ENCODE data around the gene AATK.

AATK gene

DNA sequence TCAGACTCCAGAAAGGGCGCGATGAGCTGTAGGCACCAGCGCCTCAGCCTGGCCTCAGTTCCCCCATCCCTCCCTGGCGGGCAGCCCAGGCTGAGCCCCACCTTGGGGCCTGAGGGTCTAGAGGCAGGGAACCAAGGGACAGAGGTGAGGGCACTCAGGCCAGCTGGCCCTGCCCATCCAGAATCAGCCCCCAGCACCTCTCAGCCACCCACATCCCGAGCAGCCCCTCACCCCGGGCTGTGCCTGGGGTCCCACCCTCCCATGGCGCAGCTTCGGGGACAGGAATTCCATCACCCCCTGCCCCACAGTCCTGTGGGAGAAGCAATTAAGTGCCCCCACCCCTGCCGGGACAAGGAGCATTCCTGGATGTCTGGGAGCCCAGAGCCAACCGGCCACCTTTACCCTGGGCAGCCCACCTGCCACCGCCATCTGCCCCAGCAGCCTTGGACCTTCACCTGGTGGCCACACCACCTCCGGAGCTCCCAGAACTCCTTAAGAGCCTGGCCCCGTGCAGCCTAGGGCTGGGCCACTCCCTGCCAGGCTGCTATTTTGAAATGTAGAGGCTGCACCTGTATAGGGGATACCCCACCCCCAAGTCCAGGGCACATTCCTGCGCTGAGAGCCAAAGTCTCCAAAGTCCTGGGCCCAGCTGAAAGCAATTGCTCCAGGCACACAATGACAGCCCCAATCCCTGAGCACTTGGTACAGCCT, 34.4 kb downstream of the AATK start:
- in situ Hi-C loops (cut with HindIII; ENCODE audit: low sequenced_read_pairs): loop anchor here (5.0 kb wide), 1 partner anchor 76 kb away; no protein-coding TSS in a partner anchor

- in situ Hi-C loops (cut with HindIII; ENCODE audit: low sequenced_read_pairs): loop anchor here (5.0 kb wide), 1 partner anchor 77 kb away; no protein-coding TSS in a partner anchor
Measured at GRCh38 chr17:81130385-81131361, 35.3 kb downstream of the AATK start.

GRCh38 chr17:81129711-81130367, 36.2 kb downstream of the AATK start:
- in situ Hi-C loops (cut with HindIII; ENCODE audit: low sequenced_read_pairs): loop anchor here (5.0 kb wide), 1 partner anchor 77 kb away; no protein-coding TSS in a partner anchor

DNA sequence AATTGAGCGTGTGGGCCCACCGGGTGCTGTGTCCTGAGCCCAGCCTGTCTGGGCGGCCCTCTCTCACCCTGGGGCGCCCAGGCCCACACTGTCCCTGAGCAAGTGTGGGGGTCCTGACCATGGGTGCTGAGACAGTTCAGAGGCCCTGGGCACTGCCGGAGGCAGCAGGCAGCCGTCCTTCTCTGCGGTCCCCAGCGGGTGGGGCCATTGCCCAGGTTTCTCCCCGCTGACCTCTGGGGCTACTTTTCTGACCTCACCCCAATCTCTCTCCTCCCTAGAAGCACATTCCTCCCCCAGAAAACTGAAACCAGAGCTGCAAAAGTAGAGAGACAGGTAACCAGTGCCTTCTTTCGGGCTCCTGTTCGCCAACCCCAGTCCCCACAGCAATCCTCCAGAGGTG, 36.7 kb downstream of the AATK start:
- in situ Hi-C loops (cut with HindIII; ENCODE audit: low sequenced_read_pairs): no loop called here

- in situ Hi-C loops (cut with HindIII; ENCODE audit: low sequenced_read_pairs): no loop called here
Measured at GRCh38 chr17:81128774-81129173, 37.2 kb downstream of the AATK start.

DNA sequence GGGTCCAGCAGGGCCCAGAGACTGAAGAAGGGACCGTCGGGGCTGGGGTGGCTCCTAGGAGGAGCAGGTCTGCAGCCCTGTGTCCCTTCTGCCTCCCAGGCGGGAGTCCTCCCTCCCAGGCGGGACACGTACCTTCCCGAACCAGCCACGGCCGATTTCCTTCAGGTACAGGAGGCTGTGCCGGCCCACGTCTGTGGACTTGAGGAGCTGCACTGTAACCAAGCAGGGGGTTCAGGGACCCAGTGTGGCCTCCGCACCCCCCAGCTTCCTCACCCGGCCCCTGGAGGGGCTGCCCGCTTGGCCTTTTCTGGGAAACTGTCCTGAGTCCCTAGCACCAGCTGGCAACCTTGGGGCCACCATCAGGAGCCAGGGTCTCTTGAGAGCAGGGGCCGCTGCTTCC, 37.7 kb downstream of the AATK start:
- in situ Hi-C loops (cut with HindIII; ENCODE audit: low sequenced_read_pairs): no loop called here

DNA sequence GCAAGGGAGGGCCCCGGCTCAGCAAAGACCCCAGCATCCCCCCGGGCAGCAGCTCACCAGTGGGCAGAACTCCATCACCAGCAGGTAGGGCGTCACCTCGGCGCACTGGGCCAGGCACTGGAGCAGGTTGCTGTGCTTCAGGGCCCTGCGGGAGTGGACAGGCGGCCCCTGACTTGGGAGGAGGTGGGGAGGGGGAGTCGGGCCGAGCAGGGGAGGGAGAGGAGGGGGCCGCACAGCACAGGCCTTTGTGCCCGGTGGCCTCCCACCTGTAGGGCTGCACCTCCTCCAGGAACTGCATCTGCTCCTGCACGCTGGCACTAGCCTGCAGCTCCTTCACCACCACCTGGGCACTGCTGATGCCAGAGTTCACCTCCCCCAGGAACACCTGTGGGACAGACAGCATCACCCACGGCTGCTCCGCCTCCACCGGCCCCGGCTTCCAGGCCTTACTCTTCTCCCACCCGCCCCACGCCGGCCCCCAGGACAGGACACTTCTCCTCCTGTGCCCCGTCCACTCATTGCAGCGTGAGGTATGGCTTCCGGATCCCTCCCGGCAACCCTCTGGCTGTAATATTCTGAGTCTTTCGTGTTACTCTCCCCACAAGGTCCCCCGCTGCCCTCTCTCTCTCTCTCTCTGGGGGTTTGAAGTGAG, 38.4 kb downstream of the AATK start:
- in situ Hi-C loops (cut with HindIII; ENCODE audit: low sequenced_read_pairs): no loop called here

DNA sequence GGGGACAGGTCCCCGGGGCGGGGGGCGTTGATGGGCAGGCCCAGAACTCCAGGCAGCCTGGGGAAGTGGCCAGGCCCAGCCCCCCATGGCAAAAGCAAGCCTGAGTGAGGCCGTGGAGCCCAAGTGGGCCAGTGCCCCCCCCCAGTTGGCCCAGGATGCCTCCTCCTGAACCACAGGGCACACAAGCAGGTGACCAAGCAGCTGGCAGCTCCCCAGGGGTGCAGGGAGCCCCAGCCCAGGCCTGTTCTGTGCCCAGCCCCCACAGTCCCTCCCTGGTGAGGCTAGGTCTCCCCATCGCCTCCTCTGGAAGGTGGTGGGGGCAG, 38.9 kb downstream of the AATK start:
- in situ Hi-C loops (cut with HindIII; ENCODE audit: low sequenced_read_pairs): no loop called here

DNA sequence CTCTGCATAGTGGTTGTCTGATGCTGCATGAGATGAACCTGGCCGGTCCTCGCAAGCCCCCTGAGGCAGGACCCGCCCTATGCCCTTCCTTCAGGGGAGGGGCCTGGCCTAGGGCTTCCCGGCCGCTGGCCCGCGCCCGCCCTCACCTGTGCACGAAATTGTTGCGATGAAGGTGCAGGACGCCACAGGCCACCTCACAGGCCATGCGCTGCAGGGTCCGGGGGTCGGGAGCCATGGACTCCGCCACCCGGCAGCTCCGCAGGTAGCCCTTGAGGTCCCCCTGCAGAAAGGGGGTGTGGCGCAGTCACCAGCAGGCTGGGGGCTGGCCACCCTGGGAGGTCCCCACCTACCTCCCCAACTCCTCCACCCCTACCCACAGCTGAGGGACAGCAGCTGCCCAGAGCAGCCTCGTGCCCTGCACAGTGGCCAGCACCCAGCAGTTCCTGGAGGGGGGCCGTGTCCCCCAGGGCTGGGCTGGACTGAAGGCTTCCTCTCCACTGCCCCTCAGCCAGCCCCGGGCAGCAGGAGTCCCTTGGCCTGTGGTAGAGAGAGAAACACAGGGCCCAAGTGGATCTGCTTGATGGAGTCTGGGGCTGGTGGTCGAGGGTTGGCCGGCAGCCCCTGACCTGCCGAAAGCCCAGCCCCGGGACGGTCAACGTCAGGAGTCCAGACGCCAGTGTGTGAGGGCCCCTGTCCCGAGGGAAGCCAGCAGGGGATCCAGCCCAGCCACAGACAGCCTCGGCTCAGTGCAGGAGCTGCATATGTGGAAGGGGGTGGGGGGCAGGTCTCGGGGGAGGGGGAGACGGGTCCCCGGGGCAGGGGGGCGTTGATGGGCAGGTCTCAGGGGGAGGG, 39.5 kb downstream of the AATK start:
- in situ Hi-C loops (cut with HindIII; ENCODE audit: low sequenced_read_pairs): no loop called here

- in situ Hi-C loops (cut with HindIII; ENCODE audit: low sequenced_read_pairs): no loop called here
Measured at GRCh38 chr17:81125573-81126081, 40.4 kb downstream of the AATK start.

DNA sequence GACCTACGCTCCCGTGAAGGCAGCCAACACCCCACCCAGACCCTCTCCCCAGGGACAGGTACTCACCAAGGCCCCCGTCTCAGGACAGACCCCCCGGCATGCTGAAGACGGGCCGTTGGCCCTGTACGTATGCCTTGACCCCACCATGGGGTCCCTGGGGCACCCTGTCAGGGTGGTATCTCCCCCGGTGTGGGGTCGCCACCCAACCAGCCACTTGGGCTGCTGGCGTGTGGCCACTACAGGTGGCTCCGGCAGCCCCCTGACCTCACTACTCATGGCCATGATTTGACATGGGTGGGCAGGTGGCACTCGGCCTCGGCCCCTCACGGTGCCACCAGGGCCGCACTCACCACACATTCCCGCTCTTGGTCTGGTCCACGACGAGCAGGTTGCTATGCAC, 41.6 kb downstream of the AATK start:
- in situ Hi-C loops (cut with HindIII; ENCODE audit: low sequenced_read_pairs): loop anchor here (25.0 kb wide), 1 partner anchor 687 kb away; no protein-coding TSS in a partner anchor

DNA sequence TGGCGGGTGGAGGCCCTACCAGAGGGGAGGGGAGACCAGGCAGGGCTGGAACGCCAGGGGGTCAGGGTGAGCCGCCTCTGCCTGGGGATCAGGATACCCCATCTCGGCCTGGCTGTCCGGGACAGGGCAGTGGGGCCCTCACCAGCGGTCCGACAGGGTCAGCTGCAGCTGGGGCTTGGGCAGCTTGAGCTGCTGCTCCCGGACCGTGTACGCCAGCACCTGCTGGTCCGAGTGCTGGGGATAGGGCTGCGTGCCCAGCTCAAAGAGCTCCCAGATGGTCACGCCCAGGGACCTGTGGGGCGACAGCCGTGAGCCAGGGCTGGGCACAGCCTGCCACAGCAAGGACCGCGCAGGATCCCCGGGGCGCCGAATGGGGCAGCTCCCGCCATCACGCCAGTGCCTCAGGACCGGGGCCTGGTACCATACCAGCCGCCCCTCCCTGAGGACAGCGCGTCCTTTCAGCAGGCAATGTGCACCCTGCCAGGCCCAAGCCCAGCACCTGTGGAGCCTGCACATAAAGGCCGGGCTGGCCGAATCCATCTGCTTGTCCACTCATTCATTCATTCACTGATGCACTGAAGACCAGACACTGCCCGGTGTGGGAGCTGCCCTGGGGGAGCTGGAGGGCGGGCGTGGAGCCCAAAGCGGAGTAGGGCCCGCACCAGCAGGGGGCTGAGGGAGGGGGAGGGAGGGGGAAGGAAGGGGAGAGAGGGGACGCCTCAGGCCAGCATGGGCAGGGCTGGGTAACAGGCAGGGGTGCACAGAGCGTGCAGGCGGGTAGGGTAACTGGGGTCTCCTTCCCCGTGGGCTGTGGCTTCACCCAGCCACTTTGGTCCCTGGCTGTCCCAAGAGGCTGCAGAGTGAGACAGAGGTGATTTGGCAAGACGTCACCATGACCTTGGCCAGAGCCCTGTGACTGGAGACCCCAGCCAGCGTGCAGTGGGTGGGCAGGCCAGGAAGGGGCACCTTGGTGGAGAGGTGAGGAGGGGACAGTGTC, 42.7 kb downstream of the AATK start:
- in situ Hi-C loops (cut with HindIII; ENCODE audit: low sequenced_read_pairs): loop anchor here (25.0 kb wide), 1 partner anchor 686 kb away; no protein-coding TSS in a partner anchor

DNA sequence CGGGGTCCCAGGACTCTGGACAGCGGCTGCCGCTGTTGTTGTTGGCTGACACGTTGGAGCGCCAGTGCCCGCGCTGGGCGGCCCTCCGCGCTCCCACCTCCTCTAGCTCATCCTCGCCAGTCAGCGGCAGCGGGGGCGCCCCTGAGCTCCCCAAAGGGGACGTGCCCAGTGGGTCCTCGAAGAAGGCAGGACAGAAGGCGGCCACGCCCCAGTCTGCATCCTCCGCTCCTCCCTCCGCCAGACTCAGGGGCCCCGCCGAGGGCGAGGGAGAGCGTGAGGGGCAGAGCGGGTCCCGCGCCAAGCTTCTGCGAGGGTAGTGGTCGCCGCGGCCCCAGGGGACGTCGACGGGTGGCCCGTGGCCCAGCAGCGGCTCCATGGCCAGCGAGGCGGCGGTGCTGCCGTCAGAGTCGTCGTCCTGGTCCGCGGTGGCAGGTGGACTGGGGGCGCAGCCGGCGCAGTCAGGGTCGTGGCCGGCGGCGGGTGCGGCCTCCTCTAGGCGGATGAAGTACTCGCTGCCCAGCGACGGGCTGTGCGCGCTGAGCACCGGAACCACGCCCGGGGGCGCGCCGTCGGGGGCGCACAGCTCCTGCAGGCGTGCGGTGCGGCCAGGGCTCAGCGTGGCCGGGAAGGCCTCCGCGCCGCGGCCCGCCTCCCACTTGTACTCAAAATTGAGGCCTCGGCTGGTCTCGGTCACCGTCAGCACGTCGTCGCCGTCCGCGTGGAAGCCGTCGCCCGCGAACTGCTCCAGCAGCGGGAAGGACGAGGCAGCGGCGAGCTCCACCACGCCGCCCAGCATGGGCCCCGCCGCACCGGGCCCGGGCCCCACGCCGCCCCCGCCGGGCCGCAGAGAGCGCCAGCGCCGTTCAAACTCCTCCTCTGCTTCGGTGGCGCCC, 43.9 kb downstream of the AATK start:
- in situ Hi-C loops (cut with HindIII; ENCODE audit: low sequenced_read_pairs): loop anchor here (25.0 kb wide), 1 partner anchor 685 kb away; no protein-coding TSS in a partner anchor

DNA sequence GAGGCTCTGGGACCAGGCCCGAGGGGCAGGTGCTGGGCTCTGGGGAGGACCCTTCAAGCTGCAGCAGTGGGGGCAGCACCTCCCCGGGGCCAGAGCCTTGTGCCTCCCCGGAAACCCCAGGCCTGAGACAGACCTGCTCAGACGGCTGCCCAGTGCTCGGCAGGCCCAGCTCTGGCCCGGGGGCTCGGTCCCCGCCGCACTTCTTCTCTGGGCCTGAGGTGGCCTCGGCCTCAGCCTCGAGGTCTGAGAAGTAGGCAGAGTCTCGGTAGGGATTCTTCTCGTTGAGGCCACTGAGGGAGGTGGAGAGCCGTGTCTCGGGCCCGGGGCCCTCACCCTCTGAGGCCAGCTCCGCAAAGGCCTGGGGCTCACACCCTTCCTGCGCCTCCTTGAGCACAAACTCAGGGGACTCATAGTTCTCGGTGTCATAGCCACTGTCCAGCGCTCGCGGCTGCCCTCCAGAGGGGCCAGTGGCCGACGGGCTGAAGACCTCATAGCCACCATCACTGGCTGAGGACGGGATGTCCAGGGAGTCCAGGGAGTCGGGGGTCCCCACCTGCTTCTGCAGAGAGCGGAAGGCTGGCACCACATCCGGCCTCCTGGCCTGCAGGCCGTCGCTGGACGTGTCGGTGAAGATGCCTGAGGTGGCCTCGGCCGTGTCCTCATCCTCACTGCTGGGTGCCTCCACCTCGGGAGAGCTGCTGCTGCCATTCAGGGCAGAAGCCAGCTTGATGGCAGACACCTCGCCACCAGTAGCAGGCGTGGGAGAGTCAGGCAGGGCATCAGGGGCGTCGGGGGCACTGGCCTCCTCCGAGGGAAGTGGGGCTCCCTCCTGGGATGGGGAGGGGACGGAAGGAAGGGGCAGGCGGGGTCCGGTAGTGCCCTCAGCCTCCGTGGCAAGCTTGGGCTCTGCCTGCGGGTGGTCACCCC, 45.1 kb downstream of the AATK start:
- in situ Hi-C loops (cut with HindIII; ENCODE audit: low sequenced_read_pairs): loop anchor here (25.0 kb wide), 1 partner anchor 684 kb away; no protein-coding TSS in a partner anchor

DNA sequence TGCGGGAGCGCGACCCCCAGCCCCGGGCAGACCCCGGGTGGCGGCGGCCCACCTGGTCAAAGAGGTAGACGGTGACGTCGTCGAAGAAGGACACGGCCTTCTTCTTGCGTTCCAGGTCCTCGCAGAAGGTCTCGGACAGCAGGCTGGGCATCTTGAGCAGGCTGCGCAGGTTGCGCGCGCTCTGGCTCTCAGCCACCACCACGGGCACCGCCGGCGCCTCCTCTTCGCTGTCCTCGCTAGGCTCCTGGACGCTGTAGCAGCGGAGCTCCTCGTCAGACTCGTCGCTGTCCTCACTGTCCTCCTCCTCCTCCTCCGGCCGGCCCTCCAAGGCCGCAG, 45.9 kb downstream of the AATK start:
- in situ Hi-C loops (cut with HindIII; ENCODE audit: low sequenced_read_pairs): loop anchor here (25.0 kb wide), 1 partner anchor 683 kb away; no protein-coding TSS in a partner anchor
